IPS-NIHi7 (cell line): ENCODE measurements around the gene PRCC.

Source experiments
- DNase-seq: peaks from one replicate; pipeline ENCODE4 v3.0.0; 2012; ENCODE audit warnings: mixed read lengths; ENCODE audit errors: extremely low spot score

PRCC gene

DNA sequence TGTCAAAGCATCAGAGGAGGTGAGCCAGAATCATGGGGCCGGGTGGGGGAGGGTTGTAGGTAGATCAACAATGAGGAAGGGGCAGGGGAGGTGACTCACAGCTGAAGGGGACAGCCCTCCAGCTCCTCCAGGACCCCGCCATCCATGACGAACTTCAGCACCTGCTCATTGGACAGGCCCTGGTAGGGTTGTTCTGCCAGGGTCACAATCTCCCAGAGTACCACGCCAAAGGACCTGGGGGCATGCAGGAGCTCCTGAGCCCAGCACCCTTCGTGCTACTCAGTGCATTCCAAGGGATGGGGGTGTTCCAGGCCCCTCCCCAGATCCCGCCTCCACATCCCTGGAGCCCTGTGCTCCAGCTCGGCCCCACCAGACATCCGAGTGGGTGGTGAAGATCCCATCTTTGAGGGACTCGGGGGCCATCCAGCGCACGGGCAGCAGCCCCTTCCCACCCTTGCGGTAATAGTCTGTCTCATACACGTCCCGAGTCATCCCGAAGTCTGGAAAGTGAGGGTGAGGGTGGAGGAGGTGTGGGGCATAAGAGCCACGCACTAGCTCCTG lies 74.0 kb downstream of the PRCC start:
- DNase-seq, result peak; percentile 61

DNA sequence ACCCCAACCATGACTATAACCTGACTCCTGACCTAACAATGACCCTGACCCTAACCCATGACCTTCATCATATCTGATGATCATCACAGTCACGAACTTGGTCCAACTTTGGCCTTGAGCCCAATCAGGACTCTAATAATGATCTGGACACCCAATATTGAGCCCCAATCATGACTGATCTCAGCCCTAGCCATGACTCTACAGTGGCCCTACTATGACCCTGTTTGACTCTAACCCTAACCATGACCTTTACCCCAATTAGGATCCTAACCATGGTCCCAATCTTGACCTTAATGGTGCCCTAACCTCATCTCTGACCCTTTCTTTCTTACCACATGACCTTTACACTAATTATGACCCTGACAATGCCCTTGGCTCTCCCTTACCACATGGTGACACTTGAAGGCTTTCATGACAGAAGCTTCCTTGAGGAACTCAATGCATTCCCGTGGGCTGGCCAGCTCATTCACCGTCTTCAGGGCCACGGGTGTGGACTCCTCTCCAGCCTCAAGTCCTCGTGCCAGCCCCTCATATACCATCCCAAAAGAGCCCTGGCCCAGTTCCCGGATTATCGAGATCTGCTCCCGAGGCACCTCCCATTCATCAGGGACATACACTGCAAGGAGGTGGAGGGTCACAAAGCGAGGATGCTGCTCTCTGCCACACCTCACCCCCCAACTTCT lies 75.4 kb downstream of the PRCC start:
- DNase-seq, result no peak

DNA sequence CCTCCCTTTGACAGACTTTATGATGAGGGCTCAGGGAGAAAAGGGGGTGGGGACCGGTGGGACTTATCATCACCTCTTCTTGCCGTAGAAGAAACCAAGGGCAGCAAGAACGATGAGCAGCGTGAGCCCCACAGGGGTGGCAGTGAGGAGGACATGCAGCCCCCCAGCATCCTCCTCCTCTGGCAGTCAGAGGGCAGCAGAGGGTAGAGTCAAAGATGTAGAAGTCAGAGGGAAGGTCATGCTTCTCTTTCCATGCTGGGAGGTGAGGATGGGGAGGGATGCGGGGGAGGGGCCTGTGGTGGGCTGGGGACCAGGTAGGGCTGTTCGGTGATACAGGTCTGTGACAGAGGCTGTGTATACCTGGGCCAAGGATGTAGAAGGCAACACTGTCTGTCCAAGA lies 76.8 kb downstream of the PRCC start:
- DNase-seq, result no peak

DNA sequence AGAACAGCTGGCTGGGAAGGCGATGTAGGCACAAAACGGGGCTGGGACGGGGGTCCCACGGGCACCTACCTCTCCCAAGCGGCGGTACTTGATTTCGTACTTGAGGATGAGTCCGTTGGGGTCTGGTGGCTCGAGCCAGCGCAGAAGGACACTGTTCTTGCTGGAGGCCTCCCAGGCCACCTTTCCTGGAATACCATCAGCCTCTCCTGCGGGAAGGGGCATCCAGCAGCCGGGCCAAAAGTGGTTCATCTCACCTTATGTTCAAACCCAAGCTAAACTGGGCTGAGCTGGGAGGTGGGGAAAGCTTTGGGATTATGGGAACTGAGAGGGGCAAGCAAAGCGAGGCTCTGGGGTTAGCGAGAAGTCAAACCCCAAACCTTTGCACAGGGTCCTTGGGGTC lies 77.3 kb downstream of the PRCC start:
- DNase-seq, result no peak

DNA sequence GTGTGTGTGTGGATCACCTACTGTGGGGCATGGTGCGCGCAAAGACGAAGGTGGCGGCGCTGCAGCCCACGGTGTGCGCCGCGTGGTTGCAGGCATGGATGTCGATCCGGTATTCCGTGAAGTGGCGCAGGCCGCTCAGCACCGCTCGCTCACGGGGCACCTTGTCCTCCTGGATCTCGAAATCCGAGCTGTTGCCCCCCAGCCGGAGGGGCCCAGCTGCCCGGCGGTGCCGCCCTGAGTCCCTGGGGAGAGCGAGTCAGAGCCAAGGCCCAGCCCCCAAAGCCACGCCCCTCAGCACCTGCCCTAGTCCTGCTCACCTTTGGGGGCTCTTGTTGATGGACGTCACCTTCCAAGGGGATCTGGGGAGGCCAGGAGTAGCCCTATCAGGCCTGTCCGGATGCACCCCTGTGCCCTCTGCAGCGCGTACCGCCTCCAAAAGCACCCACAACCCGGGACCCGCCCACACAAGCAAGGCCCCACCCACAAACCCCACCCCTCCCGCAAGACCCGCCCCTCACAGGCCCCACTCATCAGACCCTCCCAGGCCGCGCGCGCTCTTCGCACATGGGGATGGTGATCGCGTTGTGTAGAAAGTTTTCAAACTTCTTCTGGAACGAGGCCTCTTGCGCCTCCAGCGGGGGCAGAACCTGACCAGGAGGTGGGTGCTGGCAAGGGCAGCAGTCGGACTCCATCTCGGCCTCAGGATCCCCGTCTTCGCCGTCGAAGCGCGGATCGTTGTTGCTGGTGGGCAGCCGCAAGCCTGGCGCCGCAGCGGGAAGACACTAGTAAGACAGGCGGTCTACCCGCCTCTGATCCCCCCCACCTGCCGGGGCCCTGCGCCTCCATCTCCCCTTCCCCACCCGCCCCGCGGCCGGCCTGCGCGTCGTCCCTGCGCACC lies 78.0 kb downstream of the PRCC start:
- peak; percentile 68 for DNase-seq

DNA sequence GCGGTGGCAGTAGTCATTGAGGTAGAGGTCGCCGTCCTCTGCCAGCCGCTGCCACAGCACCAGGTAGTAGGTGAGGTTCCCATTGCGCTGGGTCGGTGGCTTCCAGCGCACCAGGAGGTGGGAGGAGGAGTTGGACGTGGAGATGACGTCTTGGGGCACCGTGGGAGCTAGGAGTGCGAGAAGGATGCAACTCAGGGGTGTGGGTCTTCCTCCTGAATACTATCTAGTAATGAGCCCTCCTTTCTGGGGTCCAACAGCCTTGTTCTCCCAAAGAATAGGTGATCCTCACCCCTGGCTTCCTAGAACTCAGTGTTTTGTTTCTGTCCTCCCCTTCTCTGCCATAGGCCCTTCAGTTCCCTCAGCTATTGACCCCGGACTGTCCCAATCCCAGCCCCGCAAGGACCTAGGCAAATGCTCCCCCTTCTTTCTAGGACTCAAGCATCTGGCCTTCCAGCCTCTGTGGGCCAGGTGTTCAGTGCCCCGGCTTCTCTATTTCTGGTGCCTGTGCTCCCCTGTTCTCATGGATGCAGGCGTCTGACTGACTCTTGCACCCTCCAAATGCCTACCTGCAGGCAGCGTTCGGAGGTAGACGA lies 78.7 kb downstream of the PRCC start:
- DNase-seq, result no peak

DNA sequence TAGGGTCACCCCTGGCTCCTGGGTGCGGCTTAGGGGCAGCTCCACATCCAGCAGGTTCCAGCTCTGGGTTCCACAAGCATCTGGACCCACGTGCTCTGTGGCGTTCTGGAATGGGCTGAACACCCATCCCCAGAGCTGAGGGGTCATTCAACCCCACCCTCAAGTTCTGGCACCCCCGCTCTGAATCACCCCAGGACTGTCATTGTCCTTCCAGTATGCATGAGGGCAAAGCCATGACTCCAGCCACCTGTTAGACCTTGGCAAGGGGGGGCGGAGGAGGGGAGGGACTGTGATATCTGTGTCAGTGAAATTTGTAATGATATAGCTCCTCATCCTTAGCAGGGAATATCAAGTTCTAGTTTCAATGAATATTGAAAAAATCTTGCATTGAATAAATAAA lies 79.3 kb downstream of the PRCC start:
- DNase-seq, result no peak

DNA sequence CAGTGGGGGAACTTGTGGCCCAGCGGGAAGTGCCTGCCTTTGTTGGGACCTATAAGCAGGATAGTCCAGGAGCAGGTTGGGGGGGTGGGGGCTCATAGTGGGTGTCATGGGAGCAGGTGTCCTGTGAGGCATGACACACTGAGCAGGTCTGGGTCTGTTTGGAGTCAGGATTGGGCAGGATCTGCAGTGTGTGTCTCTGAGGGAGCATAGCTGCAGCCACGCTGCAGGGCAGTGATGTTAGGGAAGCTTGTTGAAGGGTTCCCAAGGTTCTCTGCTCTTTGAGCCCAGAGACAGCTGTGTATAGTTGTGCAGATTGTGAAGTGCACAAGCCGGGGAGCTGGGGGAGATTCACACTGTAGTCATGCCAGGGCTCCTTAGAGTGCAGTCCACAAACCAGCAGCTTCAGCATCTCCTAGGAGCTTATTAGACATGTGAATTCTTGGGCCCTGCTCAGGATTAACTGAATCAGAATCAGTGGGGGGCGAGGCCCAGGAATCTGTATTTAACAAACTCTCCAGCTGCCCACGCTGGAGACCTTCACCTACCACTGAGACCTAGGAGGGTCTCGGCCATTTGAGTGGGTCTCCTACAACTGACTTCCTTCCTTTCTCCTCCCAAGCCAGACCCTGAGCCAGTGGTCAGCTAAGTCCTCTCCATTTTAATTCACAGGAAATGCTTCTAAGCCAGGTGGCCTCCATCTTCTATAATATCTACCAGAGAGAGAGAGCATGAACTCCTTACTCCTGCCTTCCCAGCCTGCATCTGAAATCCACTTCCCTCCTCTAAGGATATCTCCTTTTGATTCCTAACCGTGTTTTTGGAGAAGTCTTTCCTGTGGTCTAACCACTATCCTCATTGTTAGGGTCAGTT lies 80.5 kb downstream of the PRCC start:
- no peak for DNase-seq

DNA sequence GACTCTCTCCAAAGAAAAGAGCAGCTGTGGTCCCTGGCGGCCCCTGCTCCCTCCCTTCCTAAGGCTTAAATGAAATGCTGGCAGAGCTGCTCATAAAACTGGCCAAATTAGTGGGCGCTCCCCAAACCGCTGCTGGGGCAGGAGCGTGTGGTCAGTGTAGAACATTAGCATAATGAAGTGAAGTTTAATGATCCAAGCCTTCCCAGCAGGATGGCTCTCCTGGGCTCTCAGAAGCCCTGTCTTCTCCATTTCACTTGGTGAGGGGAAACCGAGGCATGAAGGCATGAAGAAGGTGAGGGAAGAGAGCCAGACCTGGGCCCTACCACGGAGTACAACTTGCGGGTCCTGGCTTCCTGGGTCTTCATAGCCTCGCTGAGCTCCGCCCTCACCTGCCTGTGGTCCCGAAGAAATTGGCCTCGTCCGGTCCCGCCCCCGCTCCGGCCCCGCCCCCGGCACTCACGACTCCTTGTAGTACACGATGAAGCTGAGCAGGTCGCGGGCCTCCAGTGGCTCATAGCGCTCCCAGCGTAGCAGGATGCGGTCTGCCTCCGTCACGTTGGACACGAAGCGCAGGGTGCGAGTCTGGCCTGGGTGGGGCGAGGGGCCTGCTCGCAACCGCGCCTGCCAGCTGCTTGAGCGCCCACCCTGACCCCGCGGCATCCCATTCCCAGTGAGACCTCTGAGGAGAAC lies 81.3 kb downstream of the PRCC start:
- peak; percentile 81 for DNase-seq

DNA sequence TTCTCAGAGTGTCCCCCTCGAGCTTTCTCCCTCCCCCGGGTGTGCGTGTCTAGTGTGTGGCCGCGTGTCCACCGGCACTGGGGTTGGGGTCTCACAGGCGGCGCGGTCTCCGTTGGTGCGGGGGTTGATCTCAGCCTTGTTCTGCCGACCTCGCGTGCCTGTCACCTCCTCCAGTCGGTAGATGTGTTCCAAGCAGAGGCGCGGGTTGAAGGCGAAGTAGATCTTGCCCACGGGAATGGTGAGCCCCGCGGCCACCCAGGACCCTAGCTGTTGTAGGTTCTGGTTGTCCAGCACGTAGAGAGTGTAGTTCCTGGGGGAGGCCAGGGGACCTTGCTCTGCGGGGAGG lies 81.8 kb downstream of the PRCC start:
- DNase-seq, result no peak
